ENCODE data around the gene HMGB2.

The HMGB2 gene

DNA sequence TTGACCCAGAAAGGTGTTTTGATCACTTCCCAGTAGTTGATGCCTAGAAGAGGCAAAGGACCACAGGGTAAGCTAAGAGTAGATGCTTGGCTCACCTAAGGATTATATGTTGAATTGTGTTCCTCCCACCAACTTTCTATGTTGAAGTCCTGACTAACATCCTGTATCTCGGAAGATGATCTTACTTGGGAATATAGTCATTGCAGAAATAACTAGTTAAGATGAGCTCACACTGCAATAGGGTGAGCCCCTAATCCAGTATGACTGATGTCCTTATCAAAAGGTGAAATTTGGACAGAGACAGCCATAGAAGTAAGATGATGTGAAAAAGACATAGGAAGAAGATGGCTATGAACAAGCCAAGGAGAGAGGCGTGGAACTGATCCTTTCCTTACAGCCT lies 3.3 kb upstream of the HMGB2 start:
- Histone ChIP-seq H2AFZ (no peak overlapping the region), H3K4me2 (ENCODE audit: low read length) (no peak overlapping the region), H3K79me2 (no peaks in the 10 kb centered on the region), H3K4me3 (ENCODE audit: low read depth, low read length) (no peak overlapping the region), H3K9ac (no peak overlapping the region), H3K27ac (no peak overlapping the region), H3K9me3 (ENCODE audit: control insufficient read depth, low read length) (no peaks in the 10 kb centered on the region), H3K27me3 (ENCODE audit: control insufficient read depth, insufficient read depth, low read length) (no peaks in the 10 kb centered on the region), H3K4me1 (no peaks in the 10 kb centered on the region), H3K36me3 (ENCODE audit: control insufficient read depth, insufficient read depth, low read length) (no peaks in the 10 kb centered on the region)
- no peak for TF ChIP-seq CTCF (IDR thresholded peaks at IDR 0.05)

GRCh38 chr4:173334891-173335752 lies 964 bp upstream of the HMGB2 start:
- no peak for TF ChIP-seq CTCF (IDR thresholded peaks at IDR 0.05)
- Histone ChIP-seq H3K9me3 (ENCODE audit: control insufficient read depth, low read length) (no peaks in the 10 kb centered on the region), H3K4me1 (no peaks in the 10 kb centered on the region), H3K4me3 (ENCODE audit: low read depth, low read length) (peak overlapping the region; percentile 98), H3K27ac (peak overlapping the region; percentile 94), H3K4me2 (ENCODE audit: low read length) (peak overlapping the region; percentile 73), H2AFZ (peak overlapping the region; percentile 81), H3K79me2 (no peaks in the 10 kb centered on the region), H3K36me3 (ENCODE audit: control insufficient read depth, insufficient read depth, low read length) (no peaks in the 10 kb centered on the region), H3K27me3 (ENCODE audit: control insufficient read depth, insufficient read depth, low read length) (no peaks in the 10 kb centered on the region), H3K9ac (no peak overlapping the region)

- Histone ChIP-seq H3K4me2 (ENCODE audit: low read length) (peak overlapping the region; percentile 85), H2AFZ (peak overlapping the region; percentile 86), H3K9me3 (ENCODE audit: control insufficient read depth, low read length) (no peaks in the 10 kb centered on the region), H3K4me1 (no peaks in the 10 kb centered on the region), H3K4me3 (ENCODE audit: low read depth, low read length) (peak overlapping the region; percentile 98), H3K27me3 (ENCODE audit: control insufficient read depth, insufficient read depth, low read length) (no peaks in the 10 kb centered on the region), H3K36me3 (ENCODE audit: control insufficient read depth, insufficient read depth, low read length) (no peaks in the 10 kb centered on the region), H3K79me2 (no peaks in the 10 kb centered on the region), H3K9ac (peak overlapping the region; percentile 58), H3K27ac (peak overlapping the region; percentile 94)
- no peak for TF ChIP-seq CTCF (IDR thresholded peaks at IDR 0.05)
These were observed 487 bp downstream of the HMGB2 start for GRCh38 chr4:173333658-173334084.

DNA sequence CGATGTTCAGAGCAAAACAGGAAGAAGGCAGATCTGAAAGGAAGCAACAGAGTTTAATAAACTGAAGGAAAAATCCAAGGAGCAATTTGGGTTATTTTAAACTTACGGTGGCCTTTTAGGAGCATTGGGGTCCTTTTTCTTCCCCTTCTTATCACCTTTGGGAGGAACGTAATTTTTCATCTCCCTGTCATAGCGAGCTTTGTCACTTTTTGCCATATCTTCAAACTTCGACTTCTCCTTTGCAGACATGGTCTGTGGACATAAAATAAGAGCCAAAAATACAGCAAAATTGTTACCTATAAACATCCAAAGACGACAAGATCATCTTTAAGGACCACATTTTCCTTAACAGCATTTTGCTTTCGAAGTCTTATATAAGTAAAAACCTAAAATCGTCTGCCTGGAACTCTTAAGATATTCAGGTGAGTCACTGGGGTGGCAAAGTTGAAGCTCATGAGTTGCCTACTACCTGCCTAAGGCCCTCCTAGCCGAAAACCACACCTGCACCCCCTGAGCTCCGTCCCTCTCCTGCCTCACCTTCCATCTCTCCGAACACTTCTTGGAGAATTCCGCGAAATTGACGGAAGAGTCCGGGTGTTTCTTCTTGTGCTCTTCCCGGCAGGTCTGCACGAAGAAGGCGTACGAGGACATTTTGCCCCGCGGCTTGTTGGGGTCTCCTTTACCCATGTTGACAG lies 1.0 kb downstream of the HMGB2 start:
- H2AFZ ChIP-seq: peak overlapping the region; percentile 29
- no peaks in the 10 kb centered on the region for H3K9me3 ChIP-seq (ENCODE audit: control insufficient read depth, low read length)
- no peak overlapping the region for H3K9ac ChIP-seq
- peak overlapping the region; percentile 98 for H3K4me3 ChIP-seq (ENCODE audit: low read depth, low read length)
- H3K27ac ChIP-seq: peak overlapping the region; percentile 24
- H3K36me3 ChIP-seq (ENCODE audit: control insufficient read depth, insufficient read depth, low read length): no peaks in the 10 kb centered on the region
- TF ChIP-seq CTCF (IDR thresholded peaks at IDR 0.05): no peak
- peak overlapping the region; percentile 85 for H3K4me2 ChIP-seq (ENCODE audit: low read length)
- H3K27me3 ChIP-seq (ENCODE audit: control insufficient read depth, insufficient read depth, low read length): no peaks in the 10 kb centered on the region
- no peaks in the 10 kb centered on the region for H3K79me2 ChIP-seq
- no peaks in the 10 kb centered on the region for H3K4me1 ChIP-seq
